Left renal pelvis (tissue), 4 donors: Measurements from ENCODE around the gene CIZ1. TPM values are rescaled to one million over a fixed set of nuclear protein-coding genes. Genes with fewer than 3 reads are reported as not detected.
A peak's percentile ranks its signal among the peaks of the same experiment; 100 is the strongest.

Source experiments
- DNase-seq, 4 donors: peaks; one replicate each; pipeline ENCODE4 v3.0.0-alpha.2; 2013; ENCODE audit warnings: low read depth in 4 of 4, low spot score in 3 of 4
- polyA plus RNA-seq, 4 donors: library from polyadenylated mRNA; unstranded; fragments of 120-200 nt; gene quantifications; one replicate each; pipeline ENCODE4 v1.2.1, GENCODE V29; 2013; ENCODE audit not compliant: insufficient read length in 4 of 4

The CIZ1 gene
- polyA plus RNA-seq, 4 donors, result 116 to 160 (median 124) TPM

- DNase-seq, result no peak
Measured at GRCh38 chr9:128128836-128129590, 62.4 kb downstream of the CIZ1 start.

GRCh38 chr9:128127990-128128835, 63.2 kb downstream of the CIZ1 start:
- peak; percentile 88 to 92 (median 88) for DNase-seq

GRCh38 chr9:128127568-128127989, 63.8 kb downstream of the CIZ1 start, which contains the start of gene PTGES2:
Gene PTGES2 (minus strand): TSS chr9:128127729. CDS start chr9:128127717, 12 bp downstream.
- DNase-seq, result peak in 3 of 4 donors; percentile 64 to 77 (median 72)

GRCh38 chr9:128125580-128126354, 65.6 kb downstream of the CIZ1 start:
- no peak for DNase-seq

GRCh38 chr9:128124873-128125579, 66.3 kb downstream of the CIZ1 start:
- DNase-seq, result no peak

GRCh38 chr9:128124451-128124850, 66.9 kb downstream of the CIZ1 start:
- no peak for DNase-seq

- DNase-seq, result no peak
Measured at GRCh38 chr9:128123451-128124080, 67.8 kb downstream of the CIZ1 start.

- no peak for DNase-seq
Measured at GRCh38 chr9:128122809-128123175, 68.6 kb downstream of the CIZ1 start.

- no peak for DNase-seq
Measured at GRCh38 chr9:128121924-128122808, 69.2 kb downstream of the CIZ1 start.

GRCh38 chr9:128121466-128121810, 69.9 kb downstream of the CIZ1 start:
- DNase-seq, result no peak

- DNase-seq, result no peak
Measured at GRCh38 chr9:128120741-128121465, 70.5 kb downstream of the CIZ1 start.

- DNase-seq, result no peak
Measured at GRCh38 chr9:128120061-128120740, 71.2 kb downstream of the CIZ1 start.

GRCh38 chr9:128118971-128119665, 72.3 kb downstream of the CIZ1 start:
- no peak for DNase-seq

- no peak for DNase-seq
Measured at GRCh38 chr9:128118472-128118857, 72.9 kb downstream of the CIZ1 start.

- peak in 2 of 4 donors; percentile 72 to 81 for DNase-seq
Measured at GRCh38 chr9:128117613-128118471, 73.5 kb downstream of the CIZ1 start.
